ENCODE results near the gene THSD4. TPM values are rescaled to one million over a fixed set of nuclear protein-coding genes. Genes with fewer than 3 reads are reported as not detected.

Gene THSD4
- total and polyA plus RNA-seq, 9 of the 15 experiments (the other 6 are each of a cell fraction or from before 2014, with no cell fraction given) = 0.04 TPM; not detected in 5

DNA sequence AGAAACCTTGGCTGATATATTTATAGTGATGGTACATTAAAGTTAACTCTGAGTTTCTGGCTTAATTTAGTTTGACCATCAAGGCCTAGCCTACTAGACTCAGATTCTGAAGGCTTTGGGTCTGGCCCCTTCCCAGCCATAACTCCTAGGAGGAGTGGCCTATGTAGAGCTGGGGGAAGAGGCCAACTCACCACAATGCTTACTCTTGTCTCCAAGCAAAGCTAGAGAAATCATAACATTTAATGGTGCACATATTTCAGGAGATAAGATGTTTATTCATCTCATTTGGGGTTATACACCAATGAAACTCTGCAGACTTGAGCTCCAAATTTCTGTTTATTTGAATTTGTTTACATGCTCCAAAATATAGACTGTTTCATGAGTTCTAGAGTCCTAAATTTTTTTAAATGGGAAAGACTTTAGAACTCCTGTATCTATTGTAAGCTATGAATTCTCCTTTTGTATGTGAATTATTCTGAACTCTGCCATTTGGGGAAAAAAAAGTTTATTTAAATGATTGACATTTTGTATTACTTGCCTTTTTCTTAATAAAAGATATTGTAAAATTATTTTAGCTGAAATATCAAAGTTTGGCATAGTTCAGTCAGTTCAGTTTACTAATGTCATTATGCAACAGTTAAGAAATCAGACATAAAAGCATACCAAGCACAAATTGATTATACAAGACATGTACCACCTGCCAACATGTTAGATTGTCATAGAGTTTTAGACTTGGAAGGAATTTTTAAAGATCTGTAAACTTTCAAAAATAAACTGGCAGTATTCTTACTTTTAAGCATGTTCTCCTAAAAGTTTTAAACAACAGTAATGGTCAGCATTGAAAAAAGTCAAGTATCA, 551.7 kb downstream of the THSD4 start:
- no peak overlapping the region for H3K4me2 ChIP-seq (ENCODE audit: insufficient read depth, low read length)
- H3K79me2 ChIP-seq (ENCODE audit: control insufficient read depth, insufficient read depth, low read length) = no peaks in the 10 kb centered on the region
- ChIA-PET CTCF (ENCODE audit: low intra/inter-chr PET ratio) (no interaction called here), POLR2A (interaction anchor here (0.6 kb wide), 1 partner anchor 8 kb away, joined by 3 read pairs; no protein-coding TSS in a partner anchor)
- H3K9me3 ChIP-seq (replicated peaks; ENCODE audit: control insufficient read depth, insufficient read depth, low read depth, low read length) = no peaks in the 10 kb centered on the region
- no peak overlapping the region for H3K9ac ChIP-seq (ENCODE audit: insufficient read depth in 1 of 2, low read depth in 2 of 2, low read length in 2 of 2)
- H3K27me3 ChIP-seq (ENCODE audit: control insufficient read depth in 2 of 2, insufficient read depth in 2 of 2, low read length in 2 of 2) = peaks cover 0 to 6% of the 10 kb centered on the region in 2 experiments; a peak in 2 of 5 replicates
- in situ Hi-C loops (cut with MboI) = no loop called here
- no peaks in the 10 kb centered on the region for H3K36me3 ChIP-seq (ENCODE audit: control insufficient read depth, insufficient read depth, low read length)
- H3K27ac ChIP-seq (ENCODE audit: extremely low read depth, low read depth, low read length) = no peak overlapping the region
- no peaks in the 10 kb centered on the region for H3K9me1 ChIP-seq (ENCODE audit: control insufficient read depth, insufficient read depth, low read length)
- no peak for DNase-seq (ENCODE audit: extremely low read depth in 1 of 4, low spot score in 3 of 4)
- no peak for ATAC-seq
- no peak overlapping the region for H2AFZ ChIP-seq (ENCODE audit: low read depth, low read length)
- FAIRE-seq = no peak
- no peaks in the 10 kb centered on the region for H3K4me1 ChIP-seq (replicated peaks in 1 of 2; ENCODE audit: control insufficient read depth in 2 of 2, insufficient read depth in 2 of 2, low read length in 2 of 2)
- H3K4me3 ChIP-seq = no peak overlapping the region
- intact Hi-C loops (cut with micrococcal nuclease) = no loop called here
- no TSS peak for BruUV-seq (replicated peaks)
- H4K20me1 ChIP-seq (replicated peaks; ENCODE audit: control insufficient read depth, insufficient read depth, low read length) = no peaks in the 10 kb centered on the region
- TF ChIP-seq NR3C1 (CRISPR knock-in tag; IDR thresholded peaks at IDR 0.05) (no peak), FIP1L1 (IDR thresholded peaks at IDR 0.05; ENCODE audit: low read depth, low read length, poor library complexity, severe bottlenecking) (no peak), SAFB (IDR thresholded peaks at IDR 0.05; ENCODE audit: borderline replicate concordance, low read depth, low read length) (no peak), ZNF507 (tag; conservative IDR thresholded peaks at IDR 0.05) (no peak), CBX3 (IDR thresholded peaks at IDR 0.05; ENCODE audit: borderline replicate concordance in 1 of 2, low read length in 2 of 2) (no peak), POLR3A (IDR thresholded peaks at IDR 0.05; ENCODE audit: borderline replicate concordance, extremely low read depth, insufficient read depth, insufficient read length) (no peak), HDAC8 (tag; IDR thresholded peaks at IDR 0.05) (no peak)
- TF ChIP-seq, protein P1, sequence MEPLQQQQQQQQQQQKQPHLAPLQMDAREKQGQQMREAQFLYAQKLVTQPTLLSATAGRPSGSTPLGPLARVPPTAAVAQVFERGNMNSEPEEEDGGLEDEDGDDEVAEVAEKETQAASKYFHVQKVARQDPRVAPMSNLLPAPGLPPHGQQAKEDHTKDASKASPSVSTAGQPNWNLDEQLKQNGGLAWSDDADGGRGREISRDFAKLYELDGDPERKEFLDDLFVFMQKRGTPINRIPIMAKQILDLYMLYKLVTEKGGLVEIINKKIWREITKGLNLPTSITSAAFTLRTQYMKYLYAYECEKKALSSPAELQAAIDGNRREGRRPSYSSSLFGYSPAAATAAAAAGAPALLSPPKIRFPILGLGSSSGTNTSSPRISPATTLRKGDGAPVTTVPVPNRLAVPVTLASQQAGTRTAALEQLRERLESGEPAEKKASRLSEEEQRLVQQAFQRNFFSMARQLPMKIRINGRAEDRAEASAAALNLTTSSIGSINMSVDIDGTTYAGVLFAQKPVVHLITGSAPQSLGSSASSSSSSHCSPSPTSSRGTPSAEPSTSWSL (CRISPR knock-in tag; IDR thresholded peaks at IDR 0.05; ENCODE audit: borderline replicate concordance) = no peak
- TF ChIP-seq, protein P2, sequence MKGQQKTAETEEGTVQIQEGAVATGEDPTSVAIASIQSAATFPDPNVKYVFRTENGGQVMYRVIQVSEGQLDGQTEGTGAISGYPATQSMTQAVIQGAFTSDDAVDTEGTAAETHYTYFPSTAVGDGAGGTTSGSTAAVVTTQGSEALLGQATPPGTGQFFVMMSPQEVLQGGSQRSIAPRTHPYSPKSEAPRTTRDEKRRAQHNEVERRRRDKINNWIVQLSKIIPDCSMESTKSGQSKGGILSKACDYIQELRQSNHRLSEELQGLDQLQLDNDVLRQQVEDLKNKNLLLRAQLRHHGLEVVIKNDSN (CRISPR knock-in tag; IDR thresholded peaks at IDR 0.05) = no peak
- TF ChIP-seq, protein P3, sequence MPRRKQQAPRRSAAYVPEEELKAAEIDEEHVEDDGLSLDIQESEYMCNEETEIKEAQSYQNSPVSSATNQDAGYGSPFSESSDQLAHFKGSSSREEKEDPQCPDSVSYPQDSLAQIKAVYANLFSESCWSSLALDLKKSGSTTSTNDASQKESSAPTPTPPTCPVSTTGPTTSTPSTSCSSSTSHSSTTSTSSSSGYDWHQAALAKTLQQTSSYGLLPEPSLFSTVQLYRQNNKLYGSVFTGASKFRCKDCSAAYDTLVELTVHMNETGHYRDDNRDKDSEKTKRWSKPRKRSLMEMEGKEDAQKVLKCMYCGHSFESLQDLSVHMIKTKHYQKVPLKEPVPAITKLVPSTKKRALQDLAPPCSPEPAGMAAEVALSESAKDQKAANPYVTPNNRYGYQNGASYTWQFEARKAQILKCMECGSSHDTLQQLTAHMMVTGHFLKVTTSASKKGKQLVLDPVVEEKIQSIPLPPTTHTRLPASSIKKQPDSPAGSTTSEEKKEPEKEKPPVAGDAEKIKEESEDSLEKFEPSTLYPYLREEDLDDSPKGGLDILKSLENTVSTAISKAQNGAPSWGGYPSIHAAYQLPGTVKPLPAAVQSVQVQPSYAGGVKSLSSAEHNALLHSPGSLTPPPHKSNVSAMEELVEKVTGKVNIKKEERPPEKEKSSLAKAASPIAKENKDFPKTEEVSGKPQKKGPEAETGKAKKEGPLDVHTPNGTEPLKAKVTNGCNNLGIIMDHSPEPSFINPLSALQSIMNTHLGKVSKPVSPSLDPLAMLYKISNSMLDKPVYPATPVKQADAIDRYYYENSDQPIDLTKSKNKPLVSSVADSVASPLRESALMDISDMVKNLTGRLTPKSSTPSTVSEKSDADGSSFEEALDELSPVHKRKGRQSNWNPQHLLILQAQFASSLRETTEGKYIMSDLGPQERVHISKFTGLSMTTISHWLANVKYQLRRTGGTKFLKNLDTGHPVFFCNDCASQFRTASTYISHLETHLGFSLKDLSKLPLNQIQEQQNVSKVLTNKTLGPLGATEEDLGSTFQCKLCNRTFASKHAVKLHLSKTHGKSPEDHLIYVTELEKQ (CRISPR knock-in tag; IDR thresholded peaks at IDR 0.05) = no peak
- TF ChIP-seq, protein P4, sequence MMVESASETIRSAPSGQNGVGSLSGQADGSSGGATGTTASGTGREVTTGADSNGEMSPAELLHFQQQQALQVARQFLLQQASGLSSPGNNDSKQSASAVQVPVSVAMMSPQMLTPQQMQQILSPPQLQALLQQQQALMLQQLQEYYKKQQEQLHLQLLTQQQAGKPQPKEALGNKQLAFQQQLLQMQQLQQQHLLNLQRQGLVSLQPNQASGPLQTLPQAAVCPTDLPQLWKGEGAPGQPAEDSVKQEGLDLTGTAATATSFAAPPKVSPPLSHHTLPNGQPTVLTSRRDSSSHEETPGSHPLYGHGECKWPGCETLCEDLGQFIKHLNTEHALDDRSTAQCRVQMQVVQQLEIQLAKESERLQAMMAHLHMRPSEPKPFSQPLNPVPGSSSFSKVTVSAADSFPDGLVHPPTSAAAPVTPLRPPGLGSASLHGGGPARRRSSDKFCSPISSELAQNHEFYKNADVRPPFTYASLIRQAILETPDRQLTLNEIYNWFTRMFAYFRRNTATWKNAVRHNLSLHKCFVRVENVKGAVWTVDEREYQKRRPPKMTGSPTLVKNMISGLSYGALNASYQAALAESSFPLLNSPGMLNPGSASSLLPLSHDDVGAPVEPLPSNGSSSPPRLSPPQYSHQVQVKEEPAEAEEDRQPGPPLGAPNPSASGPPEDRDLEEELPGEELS (CRISPR knock-in tag; IDR thresholded peaks at IDR 0.05; ENCODE audit: borderline replicate concordance) = no peak
